HG02623 (cell line): ENCODE measurements around the gene FAM240A.
"Not testable (repeated sequence)": the region's sequence is repeated elsewhere in the genome, so short reads cannot be mapped to it uniquely, and the experiment has no call there.

Experiments
- ATAC-seq: cut with Tn5 transposase; IDR thresholded peaks from one replicate; pipeline ENCODE4 v1.9.1; 2021; ENCODE audit warnings: moderate library complexity; ENCODE audit not compliant: unreplicated experiment

FAM240A gene

DNA sequence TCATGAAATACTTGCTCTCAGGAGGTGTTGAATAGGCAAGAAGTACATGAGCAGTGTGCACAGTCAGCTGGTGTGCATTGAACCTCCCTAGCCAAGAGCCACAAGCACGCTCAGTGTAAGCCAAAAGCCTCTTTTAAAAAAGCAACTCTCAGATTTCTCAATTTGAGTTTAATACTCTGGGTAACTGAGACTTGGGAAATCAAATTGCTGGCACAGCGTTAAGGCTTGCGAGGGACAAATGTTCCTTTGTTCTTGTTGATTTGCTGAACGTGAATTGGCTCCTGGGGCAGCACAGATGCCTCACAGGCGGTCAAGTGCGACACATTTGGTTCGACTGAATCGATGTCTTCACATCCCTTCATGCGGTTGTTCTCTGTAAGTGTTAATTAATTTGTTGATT is at the start of gene FAM240A:
FAM240A (plus strand) TSS at position 202 of the 400 bp plus-strand sequence; CDS start at position 361, 159 bp downstream.
- no peak for ATAC-seq

DNA sequence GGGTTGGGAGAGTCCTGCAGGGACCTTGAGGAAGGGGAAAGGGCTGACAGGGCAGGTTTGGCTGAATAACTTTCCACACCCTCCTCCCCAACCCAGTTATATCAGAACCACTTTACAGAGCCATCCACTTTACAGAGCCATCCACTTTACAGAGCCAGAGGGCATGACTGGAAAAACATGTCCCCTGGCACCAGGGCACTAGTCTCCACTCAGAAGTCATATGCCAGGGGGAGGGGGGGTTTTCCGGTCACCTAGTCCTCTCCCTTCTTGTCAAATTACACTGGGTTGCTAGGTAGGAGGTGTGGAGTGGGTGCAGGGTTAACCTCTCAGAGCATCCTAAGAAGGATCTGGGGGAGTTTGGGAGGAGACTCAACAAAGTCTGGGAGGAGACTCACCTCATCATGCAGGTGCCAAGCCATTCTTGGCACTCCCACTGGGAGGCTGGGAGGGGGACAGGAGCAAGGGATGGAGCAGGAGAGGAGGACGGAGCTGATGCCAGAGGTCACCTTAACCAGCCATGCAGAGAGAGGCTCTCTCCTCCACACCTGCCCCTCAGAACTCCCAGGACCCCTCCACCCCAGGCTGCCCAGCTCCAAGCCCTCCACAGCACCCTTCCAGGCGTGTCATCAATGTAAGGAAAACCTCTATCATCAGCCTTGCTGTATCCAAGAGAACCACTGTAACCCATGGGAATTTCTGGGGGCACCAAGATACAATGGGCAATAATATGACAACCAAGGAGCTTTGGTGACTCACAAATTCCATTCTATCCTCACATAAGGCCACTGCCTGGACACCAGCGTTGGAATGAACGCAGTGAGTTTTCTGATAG is 47.9 kb upstream of the FAM240A start:
- ATAC-seq: no peak

DNA sequence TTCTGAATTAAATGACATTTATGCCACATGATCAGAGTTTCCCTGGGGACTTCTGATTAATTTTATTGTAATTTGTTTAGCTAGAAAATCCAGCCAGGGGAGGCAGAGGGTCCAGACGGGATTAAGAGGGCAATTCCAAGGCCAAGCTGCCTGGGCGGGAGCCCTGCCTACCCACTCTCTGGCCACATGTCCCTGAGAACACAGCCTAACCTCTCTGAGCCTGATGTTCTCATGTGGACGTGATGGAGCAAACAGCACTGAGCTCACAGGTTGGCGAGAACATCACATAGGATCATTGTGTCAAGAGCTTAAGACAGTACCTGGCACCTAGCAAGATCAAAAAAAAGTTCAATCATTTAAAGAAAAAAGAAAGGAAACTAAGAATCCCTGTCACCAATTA is 47.2 kb upstream of the FAM240A start:
- no peak for ATAC-seq

DNA sequence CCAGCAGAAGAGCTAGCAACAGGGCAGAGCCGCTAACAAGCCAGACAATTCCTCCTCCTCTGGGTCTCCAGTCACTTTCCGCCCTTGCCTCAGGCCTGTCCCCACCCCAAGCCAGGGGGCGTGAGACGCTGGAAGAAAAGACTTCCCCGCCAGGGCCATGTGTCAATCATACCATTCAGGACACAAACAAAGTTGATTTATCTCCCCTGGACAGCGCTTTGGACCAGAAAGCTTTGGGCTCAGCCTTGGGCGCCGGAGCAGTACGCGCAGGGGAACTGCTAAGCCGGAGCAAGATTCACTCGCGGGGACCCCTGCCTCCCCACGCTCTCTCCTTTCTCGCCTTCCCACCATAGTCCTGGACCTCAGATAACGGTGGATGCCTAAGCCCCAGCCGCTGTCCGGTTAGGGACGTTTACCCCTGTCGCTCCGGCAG is 46.7 kb upstream of the FAM240A start:
- no peak for ATAC-seq

DNA sequence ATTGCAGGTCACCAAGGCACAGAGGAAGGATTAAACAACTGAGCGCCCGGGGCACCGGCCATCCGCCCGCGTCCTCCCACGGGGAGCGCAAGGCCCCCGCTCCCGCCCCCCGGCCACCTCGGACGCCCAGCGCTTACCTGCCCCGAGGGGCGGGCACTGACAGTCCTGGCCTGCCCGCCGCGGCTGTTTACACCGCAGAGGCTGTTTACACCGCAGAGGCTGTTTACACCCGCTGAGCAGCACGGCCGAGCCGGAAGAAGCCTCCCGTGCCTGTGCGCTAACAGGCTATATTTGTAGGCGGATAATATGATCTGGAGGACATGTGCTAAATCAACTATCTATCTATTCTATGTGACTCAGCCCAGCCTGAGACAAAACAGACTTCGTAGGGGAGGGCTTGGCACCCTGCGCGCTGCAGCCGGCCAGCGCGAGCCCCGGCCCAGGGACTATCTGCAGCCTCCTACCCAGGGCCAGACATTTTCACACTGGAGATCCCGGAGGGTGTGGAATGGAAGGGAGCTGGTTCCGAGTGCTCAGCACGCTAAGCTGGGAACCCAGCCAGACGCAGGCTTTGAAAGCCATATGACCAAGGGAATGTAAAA is 46.2 kb upstream of the FAM240A start, which contains the start of gene LRRC2:
LRRC2 (minus strand) TSS at position 263 of the 602 bp plus-strand sequence. CDS start 14,711 bp downstream, outside the sequence.
- ATAC-seq: no peak

DNA sequence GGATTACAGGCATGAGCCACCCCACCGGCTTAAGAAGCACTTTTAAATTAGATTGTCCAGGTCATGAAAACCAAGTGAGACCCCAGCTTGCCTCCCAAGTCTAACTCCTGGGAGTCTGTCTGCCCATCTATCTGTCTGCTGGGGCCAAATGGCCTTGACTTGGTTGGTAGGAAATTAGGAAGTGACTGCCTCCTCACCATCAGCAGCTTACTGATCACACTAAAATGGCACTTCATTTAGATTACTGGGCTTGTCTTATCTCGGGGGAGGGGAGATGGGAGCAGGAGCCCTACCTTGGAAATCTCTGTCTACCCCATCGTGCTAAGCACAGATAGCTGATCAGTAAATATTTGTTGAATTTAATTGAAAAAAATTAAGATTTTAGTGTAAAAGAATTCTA is 40.6 kb upstream of the FAM240A start:
- no peak for ATAC-seq

DNA sequence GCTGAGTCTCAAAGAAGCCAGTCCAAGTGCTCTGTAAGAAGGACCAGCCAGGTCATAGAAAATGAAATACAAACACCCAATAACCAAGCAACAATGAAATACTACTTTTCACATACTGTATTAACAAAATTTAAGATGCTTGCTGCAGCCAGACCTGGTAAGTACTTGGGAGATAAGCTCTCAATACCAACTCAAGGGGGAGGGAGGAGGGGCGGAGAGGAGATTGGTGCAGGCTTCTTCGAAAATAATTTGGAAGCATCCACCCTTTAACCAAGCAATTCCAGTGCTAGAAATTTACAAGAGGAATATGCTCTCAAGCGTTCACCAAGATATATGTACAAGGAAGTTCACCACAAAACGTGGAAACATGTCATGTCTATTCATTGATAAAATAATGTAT is 38.6 kb upstream of the FAM240A start:
- ATAC-seq: no peak

DNA sequence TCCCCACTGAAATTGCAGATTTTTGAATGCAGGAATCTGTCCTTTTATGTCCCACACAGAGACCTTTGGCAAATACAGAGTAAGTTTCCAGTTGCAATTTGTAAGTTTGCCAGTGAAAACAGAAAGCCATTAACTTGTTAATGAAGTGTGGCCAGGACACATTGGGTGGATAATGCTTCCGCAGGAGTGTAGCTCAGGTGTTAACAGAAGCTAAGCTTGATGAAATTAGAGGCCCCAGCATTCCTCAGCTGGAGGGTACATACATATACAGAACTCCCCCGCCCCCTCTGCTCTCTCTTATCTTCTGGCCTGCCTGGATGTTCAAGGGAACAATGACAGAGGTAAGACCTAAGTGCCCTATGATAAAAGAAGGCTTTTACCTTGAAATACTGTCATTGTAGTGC is 38.1 kb upstream of the FAM240A start:
- ATAC-seq: no peak

DNA sequence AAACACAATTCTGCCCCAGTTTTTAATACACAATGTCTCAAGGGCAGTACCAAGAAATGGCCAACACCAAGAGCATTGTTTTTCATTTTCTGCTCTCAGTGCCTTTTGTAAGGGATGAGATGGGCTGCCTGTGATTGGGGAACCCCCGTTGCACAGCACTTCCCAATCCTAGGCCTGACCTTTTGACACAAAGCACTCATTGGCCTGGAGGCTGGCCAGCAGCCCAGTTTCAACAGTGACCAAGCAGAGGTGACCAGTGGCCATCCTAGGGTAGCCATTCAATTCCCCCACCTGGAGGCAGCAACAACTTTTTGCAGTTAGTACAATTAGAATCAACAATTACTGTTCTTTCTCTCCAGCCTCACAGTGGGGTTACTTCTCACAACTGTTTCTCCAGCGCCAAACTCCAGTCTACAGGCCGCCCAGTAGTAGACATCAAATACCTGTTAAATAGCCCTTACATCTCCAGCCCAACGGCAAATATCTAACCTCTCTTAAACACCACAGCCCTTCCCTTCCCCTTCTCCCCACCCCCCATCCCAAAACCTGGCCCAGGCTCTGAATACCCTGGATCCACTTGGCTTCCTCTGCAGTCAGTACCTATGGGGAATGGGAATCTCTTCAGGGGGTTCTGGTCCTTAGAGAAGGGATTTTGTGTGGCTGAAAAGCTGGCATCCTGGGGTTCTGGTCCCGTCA is 37.3 kb upstream of the FAM240A start:
- no peak for ATAC-seq

DNA sequence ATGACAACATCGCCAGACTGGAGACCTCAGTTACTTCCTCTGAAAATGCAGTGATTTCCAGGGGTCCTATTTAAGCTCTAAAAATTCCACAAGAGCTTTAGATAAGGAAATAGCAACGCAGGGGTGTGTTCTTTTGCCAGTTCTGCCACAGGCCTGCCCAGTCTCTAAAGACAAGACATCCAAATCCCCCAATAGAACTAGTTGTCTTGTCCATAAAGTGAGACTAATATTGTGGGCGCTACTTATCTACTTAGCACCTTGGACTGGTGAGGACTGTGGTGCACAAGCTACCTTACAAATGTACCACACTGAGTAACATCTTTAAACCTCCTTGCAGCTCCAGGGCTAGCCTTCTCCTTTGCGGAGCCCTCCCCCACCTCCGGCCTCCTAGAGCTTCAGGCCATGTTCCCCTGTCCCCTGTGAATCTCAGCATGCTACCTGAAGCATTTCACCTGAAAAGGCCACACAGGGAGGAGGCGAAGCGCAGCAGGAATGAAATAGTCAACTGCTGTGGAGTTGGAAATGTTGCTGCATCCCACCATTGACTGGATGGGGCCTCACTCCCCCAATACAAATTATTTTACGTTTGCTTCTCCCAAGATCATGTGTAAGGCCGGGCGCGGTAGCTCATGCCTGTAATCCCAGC is 36.6 kb upstream of the FAM240A start:
- ATAC-seq: no peak

DNA sequence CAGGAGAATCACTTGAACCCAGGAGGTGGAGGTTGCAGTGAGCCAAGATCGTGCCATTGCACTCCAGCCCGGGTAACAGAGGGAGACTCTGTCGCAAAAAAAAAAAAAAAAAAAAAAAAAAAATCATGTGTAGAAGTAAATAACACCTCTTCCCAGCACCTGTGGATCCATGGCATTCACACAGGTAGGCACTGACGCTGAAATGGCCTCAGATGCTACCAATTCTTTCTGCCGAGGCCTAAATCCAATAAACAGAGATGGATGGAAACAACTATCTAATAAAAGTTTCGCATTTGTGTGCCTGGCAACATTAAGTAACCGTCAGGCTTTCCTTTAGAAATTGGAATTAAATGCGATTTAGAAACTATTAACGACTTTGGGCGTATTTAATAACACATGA is 35.9 kb upstream of the FAM240A start:
- ATAC-seq: no peak

DNA sequence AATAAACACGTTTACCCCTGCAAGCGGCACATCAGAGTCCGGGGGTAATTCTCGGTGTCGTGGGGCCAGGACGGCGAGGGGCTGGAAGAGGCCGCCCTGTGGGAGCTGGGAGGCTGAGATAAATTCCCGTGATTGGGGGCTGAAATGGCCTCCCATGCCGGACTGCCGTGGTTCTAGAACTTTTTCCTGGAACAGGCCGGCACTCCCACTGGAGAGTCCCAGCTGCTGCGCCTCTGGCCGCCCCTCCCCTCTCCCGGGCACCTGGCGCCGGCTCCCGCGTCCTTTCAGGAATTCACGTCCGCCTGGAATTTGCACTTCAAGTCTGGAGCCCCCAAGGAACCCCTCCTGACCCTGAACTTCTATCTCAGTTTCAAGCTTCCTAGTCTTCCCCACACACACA is 35.4 kb upstream of the FAM240A start:
- ATAC-seq: no peak

DNA sequence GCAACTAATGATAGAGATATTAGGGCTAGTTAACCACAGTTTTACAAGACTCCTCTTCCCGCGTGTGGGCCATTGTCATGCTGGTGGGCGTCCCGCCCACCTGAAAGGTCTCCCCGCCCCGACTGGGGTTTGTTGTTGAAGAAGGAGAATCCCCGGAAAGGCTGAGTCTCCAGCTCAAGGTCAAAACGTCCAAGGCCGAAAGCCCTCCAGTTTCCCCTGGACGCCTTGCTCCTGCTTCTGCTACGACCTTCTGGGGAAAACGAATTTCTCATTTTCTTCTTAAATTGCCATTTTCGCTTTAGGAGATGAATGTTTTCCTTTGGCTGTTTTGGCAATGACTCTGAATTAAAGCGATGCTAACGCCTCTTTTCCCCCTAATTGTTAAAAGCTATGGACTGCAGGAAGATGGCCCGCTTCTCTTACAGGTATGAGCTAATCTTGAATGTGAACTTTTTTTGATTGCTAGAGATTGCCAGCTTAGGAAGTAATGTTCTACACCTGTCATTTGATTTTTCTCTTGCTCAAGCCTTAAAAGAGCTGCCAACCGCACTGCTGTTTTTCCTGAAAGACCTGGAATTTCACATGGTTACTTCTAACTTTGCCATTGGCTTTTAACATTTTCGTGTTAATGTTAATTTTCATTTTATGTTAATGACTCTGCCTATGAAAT is 34.6 kb upstream of the FAM240A start:
- not testable (repeated sequence) for ATAC-seq

DNA sequence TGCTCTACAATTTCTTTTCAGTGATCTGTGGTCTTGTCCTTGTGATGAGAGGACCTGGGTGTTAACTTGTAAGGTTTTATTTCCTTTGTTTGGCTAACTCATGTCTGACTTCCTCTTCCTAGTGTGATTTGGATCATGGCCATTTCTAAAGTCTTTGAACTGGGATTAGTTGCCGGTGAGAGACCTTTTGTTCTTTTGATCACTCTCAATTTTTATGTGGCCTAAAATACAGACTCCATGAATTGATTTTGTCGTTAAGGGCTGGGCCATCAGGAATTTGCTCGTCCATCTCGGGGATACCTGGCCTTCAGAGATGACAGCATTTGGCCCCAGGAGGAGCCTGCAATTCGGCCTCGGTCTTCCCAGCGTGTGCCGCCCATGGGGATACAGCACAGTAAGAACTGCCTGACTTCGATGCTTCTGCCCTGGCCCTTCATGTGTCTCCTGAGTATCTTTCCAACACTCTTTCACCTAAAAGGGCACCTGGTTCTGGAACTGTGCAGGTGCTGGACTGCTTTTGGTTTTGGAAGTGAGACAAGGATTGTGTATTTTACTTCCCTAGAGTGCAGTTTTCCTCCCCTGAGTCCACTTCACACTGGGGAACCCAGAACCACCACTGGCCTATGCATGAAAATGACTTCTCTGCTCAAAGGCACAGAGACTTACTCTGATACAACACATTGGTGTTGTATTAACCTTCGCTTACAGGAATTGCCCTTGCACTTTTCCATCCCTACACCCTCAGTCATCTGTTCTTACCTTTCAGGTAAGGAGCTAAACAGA is 33.2 kb upstream of the FAM240A start:
- no peak for ATAC-seq

DNA sequence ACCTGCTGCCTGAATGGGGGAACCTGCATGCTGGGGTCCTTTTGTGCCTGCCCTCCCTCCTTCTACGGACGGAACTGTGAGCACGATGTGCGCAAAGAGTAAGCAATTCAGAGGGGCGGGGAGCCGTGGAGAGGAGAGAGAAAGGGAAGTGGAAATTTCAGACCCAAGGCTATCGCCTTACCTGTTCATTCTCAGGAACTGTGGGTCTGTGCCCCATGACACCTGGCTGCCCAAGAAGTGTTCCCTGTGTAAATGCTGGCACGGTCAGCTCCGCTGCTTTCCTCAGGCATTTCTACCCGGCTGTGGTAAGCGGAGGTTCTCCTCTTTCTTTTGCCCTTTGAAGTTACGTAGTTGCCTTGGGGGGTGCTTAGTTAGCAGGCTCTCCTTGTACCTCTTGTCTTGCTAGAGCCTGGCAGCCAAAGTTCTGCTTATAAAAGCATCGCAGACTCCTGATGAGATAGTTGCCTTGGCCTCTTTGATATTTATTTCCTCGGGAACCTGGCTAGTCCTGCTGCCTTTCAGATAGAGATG is 32.5 kb upstream of the FAM240A start:
- no peak for ATAC-seq

DNA sequence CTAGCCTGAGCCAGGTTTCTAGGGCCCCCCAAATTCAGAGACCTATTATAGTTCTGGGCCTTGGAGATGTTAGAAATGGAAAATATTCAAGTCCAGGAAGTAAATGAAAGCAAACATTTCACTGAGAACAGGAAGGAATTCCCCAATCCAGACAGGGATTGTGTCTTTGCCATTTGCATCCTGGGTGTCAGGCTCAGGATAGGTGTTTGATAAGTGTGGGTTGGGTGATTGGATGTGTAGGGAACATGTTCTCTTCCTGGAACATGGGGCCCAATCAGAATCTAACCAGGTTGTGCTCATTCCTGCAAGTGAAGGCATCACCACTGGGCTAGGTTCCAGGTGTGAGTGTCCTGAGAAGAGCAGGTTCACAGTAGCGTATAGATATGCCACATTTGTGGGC is 31.6 kb upstream of the FAM240A start:
- no peak for ATAC-seq

DNA sequence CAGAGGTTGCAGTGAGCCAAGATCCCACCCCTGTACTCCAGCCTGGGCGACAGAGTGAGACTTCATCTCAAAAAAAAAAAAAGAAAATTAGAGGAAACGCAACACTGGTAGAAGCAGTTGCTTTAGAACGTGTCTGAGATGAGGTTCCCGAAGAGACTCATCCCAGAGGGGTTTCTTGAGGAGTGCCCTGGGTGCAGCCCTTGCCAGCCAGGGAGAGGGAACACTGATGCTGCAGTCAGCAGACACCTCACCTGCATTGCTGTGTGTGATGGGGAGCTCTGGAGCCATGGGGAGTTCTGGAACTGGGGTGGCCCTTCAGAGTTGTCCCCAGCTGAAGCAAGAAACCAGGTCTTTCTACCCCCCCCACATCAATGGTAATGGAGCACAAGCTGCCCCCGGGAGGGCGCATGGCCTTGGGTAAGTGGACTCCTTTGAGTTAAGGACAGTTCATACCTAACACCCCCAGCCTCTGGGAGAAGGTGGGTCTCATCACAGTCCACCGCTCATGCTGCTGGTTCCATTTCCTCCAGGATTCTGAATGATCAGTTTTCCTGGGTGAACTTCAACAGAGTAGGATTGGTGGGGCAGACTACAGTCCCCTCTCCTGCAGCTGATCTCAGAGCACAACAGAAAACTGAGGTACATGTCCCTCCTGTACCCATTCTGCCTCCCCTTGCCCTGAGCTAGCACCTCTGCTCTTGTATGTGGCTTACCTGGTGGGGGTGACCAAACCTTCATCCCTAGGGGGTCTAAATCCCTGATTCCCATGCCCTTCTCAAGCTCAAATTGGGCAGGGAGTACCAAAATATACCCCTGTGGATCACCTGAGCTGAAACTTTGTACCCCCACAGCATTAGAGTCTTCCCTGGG is 27.5 kb upstream of the FAM240A start:
- no peak for ATAC-seq

DNA sequence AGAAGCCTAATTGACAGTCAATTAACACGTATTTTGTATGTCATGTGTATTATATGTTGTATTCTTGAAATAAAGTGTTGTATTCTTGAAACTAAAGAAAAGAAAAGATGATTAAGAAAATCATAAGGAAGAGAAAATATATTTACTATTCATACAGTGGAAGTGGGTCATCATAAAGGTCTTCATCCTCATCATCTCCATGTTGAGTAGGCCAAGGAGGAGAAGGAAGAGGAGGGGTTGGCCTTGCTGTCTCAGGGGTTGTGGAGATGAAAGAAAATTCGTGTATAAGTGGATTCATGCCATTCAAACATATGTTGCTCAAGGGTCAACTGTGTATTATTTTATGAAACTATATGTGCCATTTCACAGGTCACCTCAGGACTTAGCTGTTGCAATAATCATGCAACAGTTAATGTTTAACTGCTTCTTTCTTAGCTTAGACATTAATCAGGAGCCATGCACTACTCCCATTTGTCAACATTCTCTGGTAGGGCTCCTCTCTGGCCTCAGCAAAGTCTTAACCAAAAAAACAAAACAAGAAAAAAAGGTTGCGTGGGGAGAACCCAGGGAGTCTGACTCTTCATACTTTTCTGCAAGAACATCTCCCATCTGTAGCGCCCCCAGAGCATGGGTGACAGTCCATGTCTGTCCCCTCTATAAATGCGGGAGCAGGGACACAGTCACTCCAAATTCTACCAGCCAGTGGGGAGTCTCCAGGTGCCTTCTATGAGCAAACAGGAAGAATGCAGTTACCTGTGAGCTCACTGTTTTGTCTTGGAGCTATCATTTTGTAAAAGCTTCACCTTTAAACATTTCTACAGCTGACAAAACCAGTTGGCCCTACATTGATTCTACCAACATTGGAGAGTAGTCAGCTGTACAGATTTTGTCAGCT is 26.3 kb upstream of the FAM240A start:
- ATAC-seq: no peak
